K562 (cell line): ENCODE data around the gene TSC22D1. TPM values are rescaled to one million over a fixed set of nuclear protein-coding genes. Genes with fewer than 3 reads are reported as not detected.

Experiments
- ETV6 ChIP-seq, 3 experiments: fragments of 150-350 bp in 1 of 3; sonication (generic) in 1 of 3; formaldehyde crosslinking in 1 of 3; IDR thresholded peaks; 2 replicates each; pipeline versions ENCODE4 v1.6.1 to v1.8.0; 2014 to 2022; ENCODE audit warnings: borderline replicate concordance in 2 of 3, low read depth in 2 of 3, antibody characterized with exemption in 1 of 3, low read length in 1 of 3, mild to moderate bottlenecking in 1 of 3, missing genetic modification reagents in 1 of 3
- GABPB1 ChIP-seq: sonication (generic); formaldehyde crosslinking; IDR thresholded peaks from 2 replicates; pipeline ENCODE4 v1.8.0; 2022; ENCODE audit warnings: mild to moderate bottlenecking, missing genetic modification reagents
- LCOR ChIP-seq: sonication (generic); formaldehyde crosslinking; IDR thresholded peaks from 2 replicates; pipeline ENCODE4 v1.8.0; 2022; ENCODE audit warnings: mild to moderate bottlenecking, missing genetic modification reagents
- MTA1 ChIP-seq: fragments of 450-650 bp; IDR thresholded peaks from 2 replicates; pipeline ENCODE4 v1.6.1; 2017; ENCODE audit warnings: borderline replicate concordance
- NCOA6 ChIP-seq: fragments of 450-650 bp; IDR thresholded peaks from 2 replicates; pipeline ENCODE4 v1.6.1; 2017; ENCODE audit warnings: mild to moderate bottlenecking
- RAD21 ChIP-seq, 2 experiments: fragments of 250-450 bp in 1 of 2; fragments of 450-650 bp in 1 of 2; sonication (Bioruptor Pico) in 1 of 2; formaldehyde crosslinking in 1 of 2; IDR thresholded peaks in 1 of 2; conservative IDR thresholded peaks in 1 of 2; 2 replicates each; pipeline versions ENCODE4 v1.4.0 to v1.8.0; 2020 to 2022; ENCODE audit warnings: mild to moderate bottlenecking in 2 of 2, moderate library complexity in 1 of 2
- SRF ChIP-seq, 2 experiments: fragments of 250-450, 450-650 bp in 1 of 2; sonication (Bioruptor Pico) in 1 of 2; sonication (generic) in 1 of 2; formaldehyde crosslinking; IDR thresholded peaks; 2 replicates each; pipeline versions ENCODE4 v1.5.0 to v1.5.1; 2020 to 2022; ENCODE audit warnings: mild to moderate bottlenecking in 1 of 2, missing genetic modification reagents in 1 of 2
- ZNF561 ChIP-seq: fragments of 450-650 bp; formaldehyde crosslinking; conservative IDR thresholded peaks from 2 replicates; pipeline ENCODE4 v1.4.0; 2020; ENCODE audit warnings: mild to moderate bottlenecking, moderate library complexity
- polyA plus RNA-seq, 8 experiments: library from polyadenylated mRNA; depleted of rRNA in 4 of 8; stranded (reverse) in 5 of 8; unstranded in 3 of 8; fragments of >200 nt; fragmentation: Nextera tagmentation in 2 of 8; fragmentation: Illumina TruSeq in 1 of 8; extraction: Ambion mirVana in 2 of 8; extraction: Trizol in 1 of 8; gene quantifications; 2 replicates each; pipeline versions ENCODE4 v1.2.1 to v1.2.3, GENCODE V29; 2011 to 2014; ENCODE audit warnings: inconsistent platforms in 1 of 8, missing spikeins in 1 of 8
- total RNA-seq, 7 experiments: library from RNA; depleted of rRNA in 6 of 7; stranded (reverse); fragments of >200 nt in 6 of 7; fragmentation: Illumina TruSeq in 2 of 7; extraction: Trizol in 2 of 7; gene quantifications; 2 replicates each; pipeline versions ENCODE4 v1.2.1 to v1.2.3, GENCODE V29; 2011 to 2021; ENCODE audit warnings: low replicate concordance in 1 of 7
- TF ChIP-seq, protein P1 (sequence below): fragments of 450-650 bp; IDR thresholded peaks from 2 replicates; pipeline ENCODE4 v1.6.1; 2016; ENCODE audit warnings: mild to moderate bottlenecking, moderate library complexity
- TF ChIP-seq, protein P2 (sequence below): fragments of 250-450 bp; sonication (Bioruptor Pico); IDR thresholded peaks from 2 replicates; pipeline ENCODE4 v1.8.0; 2022; ENCODE audit warnings: moderate library complexity, mild to moderate bottlenecking, inconsistent platforms
- TF ChIP-seq, protein P3 (sequence below): fragments of 450-650 bp; IDR thresholded peaks from 2 replicates; pipeline ENCODE4 v1.6.1; 2018; ENCODE audit warnings: mild to moderate bottlenecking, low read depth; ENCODE audit not compliant: partially characterized antibody

TSC22D1 gene
- total and polyA plus RNA-seq, 9 of the 15 experiments (the other 6 are each of a cell fraction or from before 2014, with no cell fraction given), result 2.6 to 19.8 (median 8.4) TPM

DNA sequence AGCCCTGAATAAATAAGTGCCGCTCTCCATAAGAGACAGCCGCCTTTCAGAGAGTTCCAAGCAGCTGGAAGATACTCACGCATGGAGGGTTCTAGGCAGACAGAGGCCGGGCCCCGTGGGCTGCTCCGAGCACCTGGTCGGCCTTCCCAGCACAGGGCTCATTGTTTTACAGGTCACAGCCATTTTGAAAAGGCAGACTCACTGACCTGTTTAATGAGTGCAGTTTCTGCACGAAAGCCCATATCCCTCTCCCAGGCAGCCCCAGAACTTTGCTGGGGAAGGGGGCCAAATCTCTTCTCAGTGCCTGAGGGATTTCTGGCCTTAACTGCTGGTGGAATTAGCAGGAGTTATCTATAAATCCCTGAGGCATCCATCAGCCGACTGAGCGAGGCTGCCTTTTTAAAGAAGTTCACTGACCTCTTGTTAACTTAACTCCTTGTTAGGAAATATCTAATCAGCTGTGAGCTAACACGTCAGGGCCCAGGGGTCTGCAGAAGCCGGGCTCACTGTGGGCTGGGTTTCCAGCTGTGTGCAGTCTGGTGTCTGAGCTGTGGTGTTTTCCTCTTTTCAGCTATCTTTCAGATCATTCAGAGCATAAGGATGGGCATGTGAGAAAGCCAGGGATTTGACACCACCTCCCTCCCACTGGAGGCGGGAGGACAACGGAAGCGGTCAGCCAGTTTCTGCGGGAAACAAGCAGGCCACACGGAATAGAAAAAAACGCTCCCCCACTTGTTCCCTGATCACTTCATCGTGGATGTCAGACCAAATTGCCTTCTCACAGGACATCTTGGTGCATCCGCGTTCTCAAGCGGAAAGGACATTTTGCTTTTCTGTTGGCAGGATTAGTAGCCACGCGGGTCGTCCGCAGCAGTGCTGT, 179.2 kb downstream of the TSC22D1 start (continued):
- TF ChIP-seq, protein P1, sequence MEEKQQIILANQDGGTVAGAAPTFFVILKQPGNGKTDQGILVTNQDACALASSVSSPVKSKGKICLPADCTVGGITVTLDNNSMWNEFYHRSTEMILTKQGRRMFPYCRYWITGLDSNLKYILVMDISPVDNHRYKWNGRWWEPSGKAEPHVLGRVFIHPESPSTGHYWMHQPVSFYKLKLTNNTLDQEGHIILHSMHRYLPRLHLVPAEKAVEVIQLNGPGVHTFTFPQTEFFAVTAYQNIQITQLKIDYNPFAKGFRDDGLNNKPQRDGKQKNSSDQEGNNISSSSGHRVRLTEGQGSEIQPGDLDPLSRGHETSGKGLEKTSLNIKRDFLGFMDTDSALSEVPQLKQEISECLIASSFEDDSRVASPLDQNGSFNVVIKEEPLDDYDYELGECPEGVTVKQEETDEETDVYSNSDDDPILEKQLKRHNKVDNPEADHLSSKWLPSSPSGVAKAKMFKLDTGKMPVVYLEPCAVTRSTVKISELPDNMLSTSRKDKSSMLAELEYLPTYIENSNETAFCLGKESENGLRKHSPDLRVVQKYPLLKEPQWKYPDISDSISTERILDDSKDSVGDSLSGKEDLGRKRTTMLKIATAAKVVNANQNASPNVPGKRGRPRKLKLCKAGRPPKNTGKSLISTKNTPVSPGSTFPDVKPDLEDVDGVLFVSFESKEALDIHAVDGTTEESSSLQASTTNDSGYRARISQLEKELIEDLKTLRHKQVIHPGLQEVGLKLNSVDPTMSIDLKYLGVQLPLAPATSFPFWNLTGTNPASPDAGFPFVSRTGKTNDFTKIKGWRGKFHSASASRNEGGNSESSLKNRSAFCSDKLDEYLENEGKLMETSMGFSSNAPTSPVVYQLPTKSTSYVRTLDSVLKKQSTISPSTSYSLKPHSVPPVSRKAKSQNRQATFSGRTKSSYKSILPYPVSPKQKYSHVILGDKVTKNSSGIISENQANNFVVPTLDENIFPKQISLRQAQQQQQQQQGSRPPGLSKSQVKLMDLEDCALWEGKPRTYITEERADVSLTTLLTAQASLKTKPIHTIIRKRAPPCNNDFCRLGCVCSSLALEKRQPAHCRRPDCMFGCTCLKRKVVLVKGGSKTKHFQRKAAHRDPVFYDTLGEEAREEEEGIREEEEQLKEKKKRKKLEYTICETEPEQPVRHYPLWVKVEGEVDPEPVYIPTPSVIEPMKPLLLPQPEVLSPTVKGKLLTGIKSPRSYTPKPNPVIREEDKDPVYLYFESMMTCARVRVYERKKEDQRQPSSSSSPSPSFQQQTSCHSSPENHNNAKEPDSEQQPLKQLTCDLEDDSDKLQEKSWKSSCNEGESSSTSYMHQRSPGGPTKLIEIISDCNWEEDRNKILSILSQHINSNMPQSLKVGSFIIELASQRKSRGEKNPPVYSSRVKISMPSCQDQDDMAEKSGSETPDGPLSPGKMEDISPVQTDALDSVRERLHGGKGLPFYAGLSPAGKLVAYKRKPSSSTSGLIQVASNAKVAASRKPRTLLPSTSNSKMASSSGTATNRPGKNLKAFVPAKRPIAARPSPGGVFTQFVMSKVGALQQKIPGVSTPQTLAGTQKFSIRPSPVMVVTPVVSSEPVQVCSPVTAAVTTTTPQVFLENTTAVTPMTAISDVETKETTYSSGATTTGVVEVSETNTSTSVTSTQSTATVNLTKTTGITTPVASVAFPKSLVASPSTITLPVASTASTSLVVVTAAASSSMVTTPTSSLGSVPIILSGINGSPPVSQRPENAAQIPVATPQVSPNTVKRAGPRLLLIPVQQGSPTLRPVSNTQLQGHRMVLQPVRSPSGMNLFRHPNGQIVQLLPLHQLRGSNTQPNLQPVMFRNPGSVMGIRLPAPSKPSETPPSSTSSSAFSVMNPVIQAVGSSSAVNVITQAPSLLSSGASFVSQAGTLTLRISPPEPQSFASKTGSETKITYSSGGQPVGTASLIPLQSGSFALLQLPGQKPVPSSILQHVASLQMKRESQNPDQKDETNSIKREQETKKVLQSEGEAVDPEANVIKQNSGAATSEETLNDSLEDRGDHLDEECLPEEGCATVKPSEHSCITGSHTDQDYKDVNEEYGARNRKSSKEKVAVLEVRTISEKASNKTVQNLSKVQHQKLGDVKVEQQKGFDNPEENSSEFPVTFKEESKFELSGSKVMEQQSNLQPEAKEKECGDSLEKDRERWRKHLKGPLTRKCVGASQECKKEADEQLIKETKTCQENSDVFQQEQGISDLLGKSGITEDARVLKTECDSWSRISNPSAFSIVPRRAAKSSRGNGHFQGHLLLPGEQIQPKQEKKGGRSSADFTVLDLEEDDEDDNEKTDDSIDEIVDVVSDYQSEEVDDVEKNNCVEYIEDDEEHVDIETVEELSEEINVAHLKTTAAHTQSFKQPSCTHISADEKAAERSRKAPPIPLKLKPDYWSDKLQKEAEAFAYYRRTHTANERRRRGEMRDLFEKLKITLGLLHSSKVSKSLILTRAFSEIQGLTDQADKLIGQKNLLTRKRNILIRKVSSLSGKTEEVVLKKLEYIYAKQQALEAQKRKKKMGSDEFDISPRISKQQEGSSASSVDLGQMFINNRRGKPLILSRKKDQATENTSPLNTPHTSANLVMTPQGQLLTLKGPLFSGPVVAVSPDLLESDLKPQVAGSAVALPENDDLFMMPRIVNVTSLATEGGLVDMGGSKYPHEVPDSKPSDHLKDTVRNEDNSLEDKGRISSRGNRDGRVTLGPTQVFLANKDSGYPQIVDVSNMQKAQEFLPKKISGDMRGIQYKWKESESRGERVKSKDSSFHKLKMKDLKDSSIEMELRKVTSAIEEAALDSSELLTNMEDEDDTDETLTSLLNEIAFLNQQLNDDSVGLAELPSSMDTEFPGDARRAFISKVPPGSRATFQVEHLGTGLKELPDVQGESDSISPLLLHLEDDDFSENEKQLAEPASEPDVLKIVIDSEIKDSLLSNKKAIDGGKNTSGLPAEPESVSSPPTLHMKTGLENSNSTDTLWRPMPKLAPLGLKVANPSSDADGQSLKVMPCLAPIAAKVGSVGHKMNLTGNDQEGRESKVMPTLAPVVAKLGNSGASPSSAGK, result peak; percentile 67
- TF ChIP-seq SRF (CRISPR knock-in tag; IDR thresholded peaks at IDR 0.05) (peak in 1 of 2 experiments; percentile 88; a peak in 2 of 4 replicates), NCOA6 (no peak), LCOR (CRISPR knock-in tag) (no peak), MTA1 (no peak), ZNF561 (CRISPR knock-in tag) (no peak), GABPB1 (CRISPR knock-in tag) (peak; percentile 71), ETV6 (IDR thresholded peaks at IDR 0.05; ENCODE audit: borderline replicate concordance in 1 of 2, low read depth in 2 of 2, low read length in 1 of 2) (no peak), ETV6 (CRISPR knock-in tag; IDR thresholded peaks at IDR 0.05; ENCODE audit: borderline replicate concordance) (no peak), RAD21 (CRISPR knock-in tag; conservative IDR thresholded peaks at IDR 0.05 in 1 of 2, IDR thresholded peaks at IDR 0.05 in 1 of 2) (no peak)
- TF ChIP-seq, protein P2, sequence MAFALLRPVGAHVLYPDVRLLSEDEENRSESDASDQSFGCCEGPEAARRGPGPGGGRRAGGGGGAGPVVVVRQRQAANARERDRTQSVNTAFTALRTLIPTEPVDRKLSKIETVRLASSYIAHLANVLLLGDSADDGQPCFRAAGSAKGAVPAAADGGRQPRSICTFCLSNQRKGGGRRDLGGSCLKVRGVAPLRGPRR (CRISPR knock-in tag), result no peak
- TF ChIP-seq, protein P3, sequence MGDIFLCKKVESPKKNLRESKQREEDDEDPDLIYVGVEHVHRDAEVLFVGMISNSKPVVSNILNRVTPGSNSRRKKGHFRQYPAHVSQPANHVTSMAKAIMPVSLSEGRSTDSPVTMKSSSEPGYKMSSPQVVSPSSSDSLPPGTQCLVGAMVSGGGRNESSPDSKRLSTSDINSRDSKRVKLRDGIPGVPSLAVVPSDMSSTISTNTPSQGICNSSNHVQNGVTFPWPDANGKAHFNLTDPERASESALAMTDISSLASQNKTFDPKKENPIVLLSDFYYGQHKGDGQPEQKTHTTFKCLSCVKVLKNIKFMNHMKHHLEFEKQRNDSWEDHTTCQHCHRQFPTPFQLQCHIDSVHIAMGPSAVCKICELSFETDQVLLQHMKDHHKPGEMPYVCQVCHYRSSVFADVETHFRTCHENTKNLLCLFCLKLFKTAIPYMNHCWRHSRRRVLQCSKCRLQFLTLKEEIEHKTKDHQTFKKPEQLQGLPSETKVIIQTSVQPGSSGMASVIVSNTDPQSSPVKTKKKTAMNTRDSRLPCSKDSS, result no peak
